H1 (cell line): Measurements from ENCODE around the gene ADGRG1. TPM values are rescaled to one million over a fixed set of nuclear protein-coding genes. Genes with fewer than 3 reads are reported as not detected.

Experiments
- SIRT6 ChIP-seq: IDR thresholded peaks from one replicate; pipeline ENCODE4 v1.7.1; 2012; ENCODE audit warnings: low read length, inconsistent platforms
- polyA plus RNA-seq, 7 experiments: library from polyadenylated mRNA; depleted of rRNA in 3 of 7; stranded (reverse) in 5 of 7; unstranded in 2 of 7; fragments of >200 nt in 5 of 7; fragments of 200-250 nt in 2 of 7; gene quantifications; 1 replicate in 5 of 7; 2 replicates in 1 of 7; 4 replicates in 1 of 7; pipeline versions ENCODE4 v1.2.1 to v1.2.3, GENCODE V29; 2011 to 2013; ENCODE audit warnings: missing spikeins in 2 of 7, mixed read lengths in 2 of 7
- total RNA-seq: library from RNA; stranded (reverse); fragmentation: NEBNext Ultra II Directional; extraction: Animal tissue kit (Norgen Biotek cat#: 25700); gene quantifications from 2 replicates; pipeline ENCODE4 v1.2.1, GENCODE V29; 2021

Gene ADGRG1
- total and polyA plus RNA-seq, 2 of the 8 experiments (the other 6 are each of a cell fraction or from before 2014, with no cell fraction given), result 1.3 to 2.6 TPM

GRCh38 chr16:57704905-57705852, 76.7 kb downstream of the ADGRG1 start (continued):
- no peak for TF ChIP-seq SIRT6
- TF ChIP-seq, all 59 proteins: peak for 0
